HEK293 (cell line): Measurements from ENCODE around the gene EPHX1.
A peak's percentile ranks its signal among the peaks of the same experiment; 100 is the strongest.

Experiments
- GLIS1 ChIP-seq: fragments of 450-650 bp; formaldehyde crosslinking; IDR thresholded peaks from 2 replicates; pipeline ENCODE4 v1.5.1; 2016; ENCODE audit warnings: missing biosample characterization, missing genetic modification characterization
- HOXA7 ChIP-seq: sonication (generic); formaldehyde crosslinking; IDR thresholded peaks from 2 replicates; pipeline ENCODE4 v1.8.1; 2022; ENCODE audit warnings: missing genetic modification reagents, borderline replicate concordance
- KLF8 ChIP-seq: fragments of 450-650 bp; formaldehyde crosslinking; IDR thresholded peaks from 2 replicates; pipeline ENCODE4 v1.5.1; 2016; ENCODE audit warnings: missing biosample characterization, missing genetic modification characterization
- RBAK ChIP-seq: fragments of 450-650 bp; formaldehyde crosslinking; IDR thresholded peaks from 2 replicates; pipeline ENCODE4 v1.5.1; 2016; ENCODE audit warnings: missing biosample characterization, missing genetic modification characterization
- REPIN1 ChIP-seq: fragments of 450-650 bp; formaldehyde crosslinking; IDR thresholded peaks from 2 replicates; pipeline ENCODE4 v1.5.1; 2017; ENCODE audit warnings: missing biosample characterization, missing genetic modification characterization, low read depth
- ZBTB20 ChIP-seq: fragments of 450-650 bp; formaldehyde crosslinking; IDR thresholded peaks from 2 replicates; pipeline ENCODE4 v1.5.1; 2016; ENCODE audit warnings: missing biosample characterization, missing genetic modification characterization
- ZBTB48 ChIP-seq: fragments of 450-650 bp; formaldehyde crosslinking; IDR thresholded peaks from 2 replicates; pipeline ENCODE4 v1.5.1; 2016; ENCODE audit warnings: missing biosample characterization, missing genetic modification characterization
- ZFHX2 ChIP-seq: fragments of 450-650 bp; formaldehyde crosslinking; conservative IDR thresholded peaks from 2 replicates; pipeline ENCODE4 v1.5.1; 2016; ENCODE audit warnings: missing biosample characterization, missing genetic modification characterization
- ZFP69B ChIP-seq: fragments of 450-650 bp; formaldehyde crosslinking; IDR thresholded peaks from 2 replicates; pipeline ENCODE4 v1.5.1; 2016; ENCODE audit warnings: missing biosample characterization, missing genetic modification characterization
- ZNF114 ChIP-seq: fragments of 450-650 bp; formaldehyde crosslinking; IDR thresholded peaks from 2 replicates; pipeline ENCODE4 v1.5.0; 2017; ENCODE audit warnings: missing biosample characterization, missing genetic modification characterization
- ZNF426 ChIP-seq: fragments of 450-650 bp; formaldehyde crosslinking; IDR thresholded peaks from 2 replicates; pipeline ENCODE4 v1.5.1; 2017; ENCODE audit warnings: missing biosample characterization, missing genetic modification characterization, mild to moderate bottlenecking, inconsistent platforms, moderate library complexity
- ZNF560 ChIP-seq: fragments of 450-650 bp; formaldehyde crosslinking; IDR thresholded peaks from 2 replicates; pipeline ENCODE4 v1.5.1; 2017; ENCODE audit warnings: missing biosample characterization, missing genetic modification characterization, borderline replicate concordance
- ZNF596 ChIP-seq: fragments of 450-650 bp; IDR thresholded peaks from 2 replicates; pipeline ENCODE4 v1.5.0; 2018; ENCODE audit warnings: missing biosample characterization, mild to moderate bottlenecking, missing genetic modification characterization, moderate library complexity
- ZSCAN30 ChIP-seq: fragments of 450-650 bp; IDR thresholded peaks from 2 replicates; pipeline ENCODE4 v1.5.1; 2018; ENCODE audit warnings: missing biosample characterization, mild to moderate bottlenecking, missing genetic modification characterization, moderate library complexity
- TF ChIP-seq, protein P1 (sequence below): fragments of 450-650 bp; formaldehyde crosslinking; IDR thresholded peaks from 2 replicates; pipeline ENCODE4 v1.5.1; 2016; ENCODE audit warnings: missing biosample characterization, missing genetic modification characterization
- TF ChIP-seq, protein P2 (sequence below): fragments of 450-650 bp; formaldehyde crosslinking; IDR thresholded peaks from 2 replicates; pipeline ENCODE4 v1.5.1; 2016; ENCODE audit warnings: missing biosample characterization, missing genetic modification characterization
- TF ChIP-seq, protein P3 (sequence below): fragments of 450-650 bp; formaldehyde crosslinking; IDR thresholded peaks from 2 replicates; pipeline ENCODE4 v1.5.1; 2017; ENCODE audit warnings: missing biosample characterization, missing genetic modification characterization
- TF ChIP-seq, protein P4 (sequence below): fragments of 450-650 bp; formaldehyde crosslinking; IDR thresholded peaks from 2 replicates; pipeline ENCODE4 v1.5.1; 2016; ENCODE audit warnings: missing biosample characterization, missing genetic modification characterization
- TF ChIP-seq, protein P5 (sequence below): fragments of 450-650 bp; formaldehyde crosslinking; IDR thresholded peaks from 2 replicates; pipeline ENCODE4 v1.5.1; 2016; ENCODE audit warnings: missing biosample characterization, missing genetic modification characterization
- TF ChIP-seq, protein P6 (sequence below): fragments of 450-650 bp; formaldehyde crosslinking; IDR thresholded peaks from 2 replicates; pipeline ENCODE4 v1.5.1; 2016; ENCODE audit warnings: missing biosample characterization, missing genetic modification characterization
- TF ChIP-seq, protein P7 (sequence below): fragments of 450-650 bp; formaldehyde crosslinking; IDR thresholded peaks from 2 replicates; pipeline ENCODE4 v1.5.1; 2016; ENCODE audit warnings: missing biosample characterization, missing genetic modification characterization, borderline replicate concordance

Gene EPHX1

DNA sequence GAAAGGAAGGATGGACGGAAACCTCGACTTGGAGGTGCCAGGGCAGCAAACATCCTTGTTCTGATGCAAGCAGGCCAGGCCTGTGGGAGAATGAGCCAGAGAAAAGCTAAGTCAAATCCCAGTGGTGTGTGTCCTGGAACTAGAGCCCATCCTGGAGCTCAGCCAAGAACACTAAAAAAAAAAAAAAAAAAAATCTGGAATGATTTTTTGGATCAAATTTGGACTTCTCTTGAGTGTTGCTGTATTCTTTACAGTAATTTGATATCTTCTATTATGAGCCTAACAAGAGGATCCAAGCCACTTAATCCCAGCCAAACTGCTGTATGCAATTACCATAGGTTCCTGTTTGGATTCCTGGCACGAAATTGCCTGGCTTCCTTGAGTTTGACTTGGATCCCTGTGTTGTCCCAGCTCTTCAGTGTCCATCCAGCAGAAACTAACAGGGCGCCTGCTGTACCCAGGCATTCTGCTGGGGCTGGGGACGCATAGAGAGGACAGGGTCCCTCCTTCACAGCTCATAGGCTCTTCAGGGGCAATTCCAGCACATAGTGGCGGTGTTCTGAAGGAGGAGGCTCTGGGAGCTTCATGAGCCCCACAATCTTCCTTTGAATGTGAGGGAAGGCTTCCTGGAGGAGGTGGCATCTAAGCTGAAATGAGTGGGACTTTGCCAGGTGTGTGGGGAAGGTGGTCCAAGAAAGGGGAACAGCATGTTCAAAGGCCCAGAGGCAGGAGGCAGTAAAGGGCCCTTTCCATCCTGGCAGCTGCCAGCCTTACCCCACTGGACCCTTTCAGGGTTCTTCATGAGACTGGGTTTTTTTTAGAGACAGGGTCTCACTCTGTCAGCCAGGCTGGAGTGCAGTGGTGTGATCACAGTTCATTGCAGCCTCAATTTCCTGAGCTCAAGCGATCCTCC is 24.7 kb downstream of the EPHX1 start (continued):
- TF ChIP-seq, protein P1, sequence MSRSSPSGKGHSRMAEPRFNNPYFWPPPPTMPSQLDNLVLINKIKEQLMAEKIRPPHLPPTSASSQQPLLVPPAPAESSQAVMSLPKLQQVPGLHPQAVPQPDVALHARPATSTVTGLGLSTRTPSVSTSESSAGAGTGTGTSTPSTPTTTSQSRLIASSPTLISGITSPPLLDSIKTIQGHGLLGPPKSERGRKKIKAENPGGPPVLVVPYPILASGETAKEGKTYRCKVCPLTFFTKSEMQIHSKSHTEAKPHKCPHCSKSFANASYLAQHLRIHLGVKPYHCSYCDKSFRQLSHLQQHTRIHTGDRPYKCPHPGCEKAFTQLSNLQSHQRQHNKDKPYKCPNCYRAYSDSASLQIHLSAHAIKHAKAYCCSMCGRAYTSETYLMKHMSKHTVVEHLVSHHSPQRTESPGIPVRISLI (tag by site-specific recombination) = peak; percentile 96
- TF ChIP-seq RBAK (tag by site-specific recombination) (no peak), ZNF560 (tag by site-specific recombination) (no peak), GLIS1 (no peak), ZSCAN30 (tag by site-specific recombination) (no peak; the same call in none of the 2 replicates), ZNF114 (no peak), ZNF426 (no peak), ZNF596 (no peak; the same call in 1 of the 2 replicates), ZFP69B (tag by site-specific recombination) (no peak), REPIN1 (tag by site-specific recombination) (no peak), ZFHX2 (tag by site-specific recombination) (no peak), HOXA7 (CRISPR knock-in tag) (no peak), ZBTB48 (tag by site-specific recombination) (no peak), KLF8 (peak; percentile 60), ZBTB20 (tag by site-specific recombination) (no peak)
- TF ChIP-seq, protein P2, sequence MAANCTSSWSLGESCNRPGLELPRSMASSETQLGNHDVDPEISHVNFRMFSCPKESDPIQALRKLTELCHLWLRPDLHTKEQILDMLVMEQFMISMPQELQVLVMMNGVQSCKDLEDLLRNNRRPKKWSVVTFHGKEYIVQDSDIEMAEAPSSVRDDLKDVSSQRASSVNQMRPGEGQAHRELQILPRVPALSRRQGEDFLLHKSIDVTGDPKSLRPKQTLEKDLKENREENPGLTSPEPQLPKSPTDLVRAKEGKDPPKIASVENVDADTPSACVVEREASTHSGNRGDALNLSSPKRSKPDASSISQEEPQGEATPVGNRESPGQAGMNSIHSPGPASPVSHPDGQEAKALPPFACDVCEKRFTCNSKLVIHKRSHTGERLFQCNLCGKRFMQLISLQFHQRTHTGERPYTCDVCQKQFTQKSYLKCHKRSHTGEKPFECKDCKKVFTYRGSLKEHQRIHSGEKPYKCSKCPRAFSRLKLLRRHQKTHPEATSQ = no peak
- TF ChIP-seq, protein P3, sequence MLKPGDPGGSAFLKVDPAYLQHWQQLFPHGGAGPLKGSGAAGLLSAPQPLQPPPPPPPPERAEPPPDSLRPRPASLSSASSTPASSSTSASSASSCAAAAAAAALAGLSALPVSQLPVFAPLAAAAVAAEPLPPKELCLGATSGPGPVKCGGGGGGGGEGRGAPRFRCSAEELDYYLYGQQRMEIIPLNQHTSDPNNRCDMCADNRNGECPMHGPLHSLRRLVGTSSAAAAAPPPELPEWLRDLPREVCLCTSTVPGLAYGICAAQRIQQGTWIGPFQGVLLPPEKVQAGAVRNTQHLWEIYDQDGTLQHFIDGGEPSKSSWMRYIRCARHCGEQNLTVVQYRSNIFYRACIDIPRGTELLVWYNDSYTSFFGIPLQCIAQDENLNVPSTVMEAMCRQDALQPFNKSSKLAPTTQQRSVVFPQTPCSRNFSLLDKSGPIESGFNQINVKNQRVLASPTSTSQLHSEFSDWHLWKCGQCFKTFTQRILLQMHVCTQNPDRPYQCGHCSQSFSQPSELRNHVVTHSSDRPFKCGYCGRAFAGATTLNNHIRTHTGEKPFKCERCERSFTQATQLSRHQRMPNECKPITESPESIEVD (tag by site-specific recombination) = peak; percentile 95
- TF ChIP-seq, protein P4, sequence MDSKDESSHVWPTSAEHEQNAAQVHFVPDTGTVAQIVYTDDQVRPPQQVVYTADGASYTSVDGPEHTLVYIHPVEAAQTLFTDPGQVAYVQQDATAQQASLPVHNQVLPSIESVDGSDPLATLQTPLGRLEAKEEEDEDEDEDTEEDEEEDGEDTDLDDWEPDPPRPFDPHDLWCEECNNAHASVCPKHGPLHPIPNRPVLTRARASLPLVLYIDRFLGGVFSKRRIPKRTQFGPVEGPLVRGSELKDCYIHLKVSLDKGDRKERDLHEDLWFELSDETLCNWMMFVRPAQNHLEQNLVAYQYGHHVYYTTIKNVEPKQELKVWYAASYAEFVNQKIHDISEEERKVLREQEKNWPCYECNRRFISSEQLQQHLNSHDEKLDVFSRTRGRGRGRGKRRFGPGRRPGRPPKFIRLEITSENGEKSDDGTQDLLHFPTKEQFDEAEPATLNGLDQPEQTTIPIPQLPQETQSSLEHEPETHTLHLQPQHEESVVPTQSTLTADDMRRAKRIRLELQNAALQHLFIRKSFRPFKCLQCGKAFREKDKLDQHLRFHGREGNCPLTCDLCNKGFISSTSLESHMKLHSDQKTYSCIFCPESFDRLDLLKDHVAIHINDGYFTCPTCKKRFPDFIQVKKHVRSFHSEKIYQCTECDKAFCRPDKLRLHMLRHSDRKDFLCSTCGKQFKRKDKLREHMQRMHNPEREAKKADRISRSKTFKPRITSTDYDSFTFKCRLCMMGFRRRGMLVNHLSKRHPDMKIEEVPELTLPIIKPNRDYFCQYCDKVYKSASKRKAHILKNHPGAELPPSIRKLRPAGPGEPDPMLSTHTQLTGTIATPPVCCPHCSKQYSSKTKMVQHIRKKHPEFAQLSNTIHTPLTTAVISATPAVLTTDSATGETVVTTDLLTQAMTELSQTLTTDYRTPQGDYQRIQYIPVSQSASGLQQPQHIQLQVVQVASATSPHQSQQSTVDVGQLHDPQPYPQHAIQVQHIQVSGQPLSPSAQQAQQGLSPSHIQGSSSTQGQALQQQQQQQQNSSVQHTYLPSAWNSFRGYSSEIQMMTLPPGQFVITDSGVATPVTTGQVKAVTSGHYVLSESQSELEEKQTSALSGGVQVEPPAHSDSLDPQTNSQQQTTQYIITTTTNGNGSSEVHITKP (tag by site-specific recombination) = peak; percentile 62
- TF ChIP-seq, protein P5, sequence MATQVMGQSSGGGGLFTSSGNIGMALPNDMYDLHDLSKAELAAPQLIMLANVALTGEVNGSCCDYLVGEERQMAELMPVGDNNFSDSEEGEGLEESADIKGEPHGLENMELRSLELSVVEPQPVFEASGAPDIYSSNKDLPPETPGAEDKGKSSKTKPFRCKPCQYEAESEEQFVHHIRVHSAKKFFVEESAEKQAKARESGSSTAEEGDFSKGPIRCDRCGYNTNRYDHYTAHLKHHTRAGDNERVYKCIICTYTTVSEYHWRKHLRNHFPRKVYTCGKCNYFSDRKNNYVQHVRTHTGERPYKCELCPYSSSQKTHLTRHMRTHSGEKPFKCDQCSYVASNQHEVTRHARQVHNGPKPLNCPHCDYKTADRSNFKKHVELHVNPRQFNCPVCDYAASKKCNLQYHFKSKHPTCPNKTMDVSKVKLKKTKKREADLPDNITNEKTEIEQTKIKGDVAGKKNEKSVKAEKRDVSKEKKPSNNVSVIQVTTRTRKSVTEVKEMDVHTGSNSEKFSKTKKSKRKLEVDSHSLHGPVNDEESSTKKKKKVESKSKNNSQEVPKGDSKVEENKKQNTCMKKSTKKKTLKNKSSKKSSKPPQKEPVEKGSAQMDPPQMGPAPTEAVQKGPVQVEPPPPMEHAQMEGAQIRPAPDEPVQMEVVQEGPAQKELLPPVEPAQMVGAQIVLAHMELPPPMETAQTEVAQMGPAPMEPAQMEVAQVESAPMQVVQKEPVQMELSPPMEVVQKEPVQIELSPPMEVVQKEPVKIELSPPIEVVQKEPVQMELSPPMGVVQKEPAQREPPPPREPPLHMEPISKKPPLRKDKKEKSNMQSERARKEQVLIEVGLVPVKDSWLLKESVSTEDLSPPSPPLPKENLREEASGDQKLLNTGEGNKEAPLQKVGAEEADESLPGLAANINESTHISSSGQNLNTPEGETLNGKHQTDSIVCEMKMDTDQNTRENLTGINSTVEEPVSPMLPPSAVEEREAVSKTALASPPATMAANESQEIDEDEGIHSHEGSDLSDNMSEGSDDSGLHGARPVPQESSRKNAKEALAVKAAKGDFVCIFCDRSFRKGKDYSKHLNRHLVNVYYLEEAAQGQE (tag by site-specific recombination) = no peak
- TF ChIP-seq, protein P6, sequence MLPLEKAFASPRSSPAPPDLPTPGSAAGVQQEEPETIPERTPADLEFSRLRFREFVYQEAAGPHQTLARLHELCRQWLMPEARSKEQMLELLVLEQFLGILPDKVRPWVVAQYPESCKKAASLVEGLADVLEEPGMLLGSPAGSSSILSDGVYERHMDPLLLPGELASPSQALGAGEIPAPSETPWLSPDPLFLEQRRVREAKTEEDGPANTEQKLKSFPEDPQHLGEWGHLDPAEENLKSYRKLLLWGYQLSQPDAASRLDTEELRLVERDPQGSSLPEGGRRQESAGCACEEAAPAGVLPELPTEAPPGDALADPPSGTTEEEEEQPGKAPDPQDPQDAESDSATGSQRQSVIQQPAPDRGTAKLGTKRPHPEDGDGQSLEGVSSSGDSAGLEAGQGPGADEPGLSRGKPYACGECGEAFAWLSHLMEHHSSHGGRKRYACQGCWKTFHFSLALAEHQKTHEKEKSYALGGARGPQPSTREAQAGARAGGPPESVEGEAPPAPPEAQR = no peak
- TF ChIP-seq, protein P7, sequence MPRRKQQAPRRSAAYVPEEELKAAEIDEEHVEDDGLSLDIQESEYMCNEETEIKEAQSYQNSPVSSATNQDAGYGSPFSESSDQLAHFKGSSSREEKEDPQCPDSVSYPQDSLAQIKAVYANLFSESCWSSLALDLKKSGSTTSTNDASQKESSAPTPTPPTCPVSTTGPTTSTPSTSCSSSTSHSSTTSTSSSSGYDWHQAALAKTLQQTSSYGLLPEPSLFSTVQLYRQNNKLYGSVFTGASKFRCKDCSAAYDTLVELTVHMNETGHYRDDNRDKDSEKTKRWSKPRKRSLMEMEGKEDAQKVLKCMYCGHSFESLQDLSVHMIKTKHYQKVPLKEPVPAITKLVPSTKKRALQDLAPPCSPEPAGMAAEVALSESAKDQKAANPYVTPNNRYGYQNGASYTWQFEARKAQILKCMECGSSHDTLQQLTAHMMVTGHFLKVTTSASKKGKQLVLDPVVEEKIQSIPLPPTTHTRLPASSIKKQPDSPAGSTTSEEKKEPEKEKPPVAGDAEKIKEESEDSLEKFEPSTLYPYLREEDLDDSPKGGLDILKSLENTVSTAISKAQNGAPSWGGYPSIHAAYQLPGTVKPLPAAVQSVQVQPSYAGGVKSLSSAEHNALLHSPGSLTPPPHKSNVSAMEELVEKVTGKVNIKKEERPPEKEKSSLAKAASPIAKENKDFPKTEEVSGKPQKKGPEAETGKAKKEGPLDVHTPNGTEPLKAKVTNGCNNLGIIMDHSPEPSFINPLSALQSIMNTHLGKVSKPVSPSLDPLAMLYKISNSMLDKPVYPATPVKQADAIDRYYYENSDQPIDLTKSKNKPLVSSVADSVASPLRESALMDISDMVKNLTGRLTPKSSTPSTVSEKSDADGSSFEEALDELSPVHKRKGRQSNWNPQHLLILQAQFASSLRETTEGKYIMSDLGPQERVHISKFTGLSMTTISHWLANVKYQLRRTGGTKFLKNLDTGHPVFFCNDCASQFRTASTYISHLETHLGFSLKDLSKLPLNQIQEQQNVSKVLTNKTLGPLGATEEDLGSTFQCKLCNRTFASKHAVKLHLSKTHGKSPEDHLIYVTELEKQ = no peak
